GM12864 (cell line): ENCODE data around the gene TEX22.

Experiments
- DNase-seq: peaks from one replicate; pipeline ENCODE4 v3.0.0-alpha.2; 2011; ENCODE audit warnings: low read depth
- H3K4me3 ChIP-seq: 2 replicates; pipeline ENCODE4 v1.5.1; 2011; ENCODE audit warnings: mild to moderate bottlenecking, low read depth, low read length, control low read depth
- CTCF ChIP-seq: IDR thresholded peaks from 2 replicates; pipeline ENCODE4 v1.5.1; 2011; ENCODE audit warnings: low read depth, mild to moderate bottlenecking, moderate library complexity, low read length, control low read depth, inconsistent platforms; ENCODE audit errors: missing control alignments

TEX22 gene

GRCh38 chr14:105408592-105408991 lies 10.3 kb downstream of the TEX22 start:
- no peak for DNase-seq
- no peak overlapping the region for H3K4me3 ChIP-seq
- no peak for TF ChIP-seq CTCF

DNA sequence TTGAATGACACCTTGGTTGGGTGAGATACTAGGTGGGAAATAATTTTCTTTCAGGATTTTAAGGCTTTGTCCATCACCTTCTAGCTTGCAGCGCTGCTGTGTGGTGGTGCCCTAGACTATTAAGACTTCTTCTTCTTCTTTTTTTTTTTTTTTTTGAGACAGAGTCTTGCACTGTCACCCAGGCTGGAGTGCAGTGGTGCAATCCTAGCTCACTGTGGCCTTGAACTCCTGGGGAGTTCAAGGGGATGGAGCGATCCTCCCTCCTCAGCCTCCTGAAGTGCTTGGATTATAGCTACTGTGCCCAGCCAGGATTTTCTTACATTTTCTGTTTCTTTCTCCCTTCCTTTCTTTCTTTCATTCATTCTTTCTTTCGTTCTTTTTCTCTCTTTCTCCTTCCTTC lies 11.0 kb downstream of the TEX22 start:
- TF ChIP-seq CTCF, result no peak

GRCh38 chr14:105410642-105411016 lies 12.3 kb downstream of the TEX22 start:
- no peak for DNase-seq
- TF ChIP-seq CTCF, result no peak
- H3K4me3 ChIP-seq, result no peak overlapping the region

More for the DNA sequence above, 11.0 kb downstream of the TEX22 start:
- DNase-seq, result no peak
- no peak overlapping the region for H3K4me3 ChIP-seq

DNA sequence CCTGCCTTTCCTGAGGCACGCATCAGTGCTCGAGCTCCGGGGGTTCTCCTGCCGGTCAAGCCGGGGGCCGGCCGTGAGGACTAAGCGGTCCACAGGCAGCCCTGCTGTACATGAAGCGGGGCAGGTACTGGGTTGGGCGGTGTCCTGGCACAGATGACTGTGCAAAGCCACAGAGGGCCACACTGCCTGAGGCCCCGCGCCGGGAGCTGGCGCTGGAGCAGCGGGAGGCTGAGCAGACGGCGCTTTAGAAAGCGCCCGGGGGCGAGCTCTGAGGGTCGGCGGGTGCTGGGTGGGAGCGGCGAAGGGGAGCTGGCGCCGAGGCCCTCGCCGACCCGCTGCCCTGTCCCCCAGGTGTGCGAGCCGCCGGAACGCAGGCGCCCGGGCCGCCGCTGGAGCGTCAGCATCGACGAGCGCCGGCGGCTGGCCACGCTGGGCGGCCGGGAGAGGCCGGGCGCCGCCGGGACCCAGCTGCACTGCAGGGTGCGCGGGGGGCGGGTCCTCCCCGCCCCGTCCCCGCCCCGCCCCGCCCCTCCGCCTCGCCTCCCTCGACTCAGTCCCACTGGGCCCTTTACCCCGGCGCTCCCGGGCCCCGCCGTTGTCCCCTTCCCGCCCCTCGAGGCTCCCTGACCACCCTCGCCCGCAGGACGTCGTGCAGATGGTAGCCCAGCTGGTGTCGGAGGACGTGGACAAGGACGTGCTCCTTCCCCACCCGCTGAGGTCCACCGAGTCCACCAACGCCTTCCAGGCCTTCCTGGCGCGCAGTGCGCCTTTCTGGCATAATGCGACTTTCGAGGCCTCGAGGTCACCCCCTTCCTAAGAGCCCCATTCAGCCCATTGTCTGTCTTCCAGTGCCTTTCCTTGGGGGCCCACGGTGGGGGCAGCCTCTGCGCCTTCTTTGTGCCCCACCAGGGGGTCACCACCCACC lies 12.9 kb downstream of the TEX22 start:
- TF ChIP-seq CTCF, result no peak
- DNase-seq, result no peak
- no peak overlapping the region for H3K4me3 ChIP-seq

- no peak for TF ChIP-seq CTCF
- no peak overlapping the region for H3K4me3 ChIP-seq
- no peak for DNase-seq
Observed at GRCh38 chr14:105411985-105412770, 13.8 kb downstream of the TEX22 start.

GRCh38 chr14:105412771-105413543 lies 14.6 kb downstream of the TEX22 start:
- no peak for DNase-seq
- no peak for TF ChIP-seq CTCF
- H3K4me3 ChIP-seq, result no peak overlapping the region
